ENCODE data around the gene DUSP10. TPM values are rescaled to one million over a fixed set of nuclear protein-coding genes. Genes with fewer than 3 reads are reported as not detected.

DUSP10 gene
- 10 to 100 TPM; 12.3 to 14.6 TPM for total RNA-seq
- polyA plus RNA-seq (ENCODE audit: insufficient read depth, low read depth, low replicate concordance), result 17.4 TPM
- long read RNA-seq, donor 1, partial matches to known transcripts, result 0 of 3 reads
- long read RNA-seq, donor 1, other reads (novel, unspliced or antisense), result 0 of 3 reads
- long read RNA-seq, donor 2, partial matches to known transcripts, result 0 of 3 reads
- long read RNA-seq, donor 2, other reads (novel, unspliced or antisense), result 0 of 3 reads

DNA sequence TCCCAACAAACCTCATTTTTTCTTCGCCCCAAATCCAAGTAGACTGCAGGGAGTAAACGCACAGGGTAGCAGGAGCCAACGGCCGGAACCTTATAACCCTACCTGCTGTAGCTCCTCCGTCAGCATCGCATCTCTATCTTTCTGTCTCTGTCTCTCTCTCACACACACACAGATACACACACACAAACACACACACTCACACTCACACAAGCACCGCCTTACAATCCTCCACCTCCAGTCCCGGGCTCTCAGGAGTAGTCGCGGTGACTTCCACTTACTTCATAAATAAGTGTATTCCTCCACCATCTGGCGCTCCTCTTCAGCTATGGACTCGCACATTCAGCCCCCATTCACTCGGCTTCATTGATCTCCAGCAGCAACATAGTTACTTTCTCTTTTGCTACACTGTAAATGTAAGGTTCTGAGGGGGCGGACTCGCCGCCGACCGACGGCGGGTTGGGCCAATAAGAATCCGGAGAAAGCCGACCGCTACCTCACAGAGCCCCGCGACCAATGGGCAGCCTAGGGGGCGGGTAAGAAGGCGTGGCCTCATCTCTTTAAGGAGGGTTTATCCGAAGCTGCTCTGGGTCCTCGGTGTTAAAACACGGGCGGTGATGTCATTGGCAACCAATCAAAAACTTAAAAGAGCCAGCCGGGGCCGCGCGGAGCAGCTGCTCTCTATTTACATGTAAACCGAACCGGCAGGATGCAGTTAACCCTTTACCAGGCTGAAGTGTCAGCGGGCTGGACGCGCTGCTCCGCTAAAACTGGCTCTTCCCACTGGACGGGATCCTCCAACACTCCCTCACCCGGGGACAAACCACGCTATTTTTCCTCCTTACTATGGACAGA is at the start of gene DUSP10:
Gene DUSP10, minus strand, starts transcription at position 387 of the 852 bp plus-strand sequence. CDS start 2,345 bp downstream, outside the sequence.
- Histone ChIP-seq H3K4me3 (peak within 1 kb of the TSS; percentile 73 to 82), H3K36me3 (ENCODE audit: low read depth, missing control alignments) (no peaks in the 10 kb centered on the region), H3K9me3 (no peaks in the 10 kb centered on the region), H3K4me1 (no peaks in the 10 kb centered on the region), H3K27ac (peak within 1 kb of the TSS; percentile 88 to 98), H3K27me3 (no peaks in the 10 kb centered on the region)
- intact Hi-C loops (cut with DNase I; ENCODE audit: low total_unique reads), result loop anchor here (10.0 kb wide), 1 partner anchor 177 kb away; no protein-coding TSS in a partner anchor
- DNase-seq, result peak; percentile 100
- TF ChIP-seq POLR2A (IDR thresholded peaks at IDR 0.05), result peak; percentile 88
- no peak for TF ChIP-seq CTCF (IDR thresholded peaks at IDR 0.05)
- WGBS, 2 donors, result 0 to 2% methylated on average over 35 to 44 of the region's 44 CpGs

GRCh38 chr1:221788466-221788865 is 46.6 kb upstream of the DUSP10 start:
- no peak for DNase-seq
- H3K9me3 ChIP-seq, result no peaks in the 10 kb centered on the region
- no peak for TF ChIP-seq CTCF (IDR thresholded peaks at IDR 0.05)
- no peak for TF ChIP-seq POLR2A (IDR thresholded peaks at IDR 0.05)
- H3K36me3 ChIP-seq (ENCODE audit: low read depth, missing control alignments), result no peaks in the 10 kb centered on the region
- intact Hi-C loops (cut with DNase I; ENCODE audit: low total_unique reads), result no loop called here
- no peaks in the 10 kb centered on the region for H3K4me1 ChIP-seq
- H3K27me3 ChIP-seq, result no peaks in the 10 kb centered on the region
- H3K4me3 ChIP-seq, result no peak overlapping the region
- H3K27ac ChIP-seq, result no peak overlapping the region
- 69 to 70% methylated on average over 6 of the region's 6 CpGs for WGBS, 2 donors

DNA sequence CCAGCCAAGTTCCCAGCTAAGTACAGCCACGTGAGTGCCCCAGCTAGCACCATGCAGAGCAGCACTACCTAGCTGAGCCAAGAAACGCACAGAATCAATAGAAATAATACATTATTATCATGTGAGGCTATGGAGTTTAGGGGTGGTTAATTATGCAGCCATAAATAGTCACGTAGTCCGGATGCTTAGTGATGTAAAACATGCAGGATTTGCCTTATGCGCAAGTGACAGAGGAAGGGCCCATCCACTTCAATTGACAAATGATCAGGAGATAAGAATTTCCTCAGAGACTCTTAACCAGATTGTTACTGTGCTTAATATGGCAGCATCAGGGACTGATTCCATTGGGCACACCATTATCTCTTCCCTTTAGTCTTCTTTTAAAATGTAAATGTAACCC is 44.8 kb upstream of the DUSP10 start:
- H3K36me3 ChIP-seq (ENCODE audit: low read depth, missing control alignments), result no peaks in the 10 kb centered on the region
- 93 to 98% methylated on average over 5 of the region's 5 CpGs for WGBS, 2 donors

DNA sequence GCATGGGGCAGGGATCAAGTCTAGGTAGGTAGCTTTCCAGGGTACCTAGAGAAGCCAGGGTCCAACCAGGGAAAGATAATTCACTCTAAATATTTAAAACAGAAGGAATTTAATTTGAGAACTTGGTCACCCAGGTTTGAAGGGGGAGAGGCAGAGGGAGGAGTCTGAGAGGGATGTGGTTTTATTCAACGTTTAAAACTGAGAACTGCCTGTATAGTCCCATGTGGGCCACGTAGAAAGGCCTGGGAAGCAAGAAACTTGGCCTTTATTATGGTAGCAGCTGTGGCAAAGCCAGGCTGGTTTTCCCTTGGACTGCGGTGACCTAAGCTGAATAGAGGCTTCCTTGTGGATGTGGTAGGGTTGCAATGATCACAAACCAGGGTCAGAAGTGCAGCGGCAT is 42.0 kb upstream of the DUSP10 start:
- no peaks in the 10 kb centered on the region for H3K4me1 ChIP-seq
- H3K27me3 ChIP-seq, result no peaks in the 10 kb centered on the region
- no peak overlapping the region for H3K27ac ChIP-seq
- H3K4me3 ChIP-seq, result no peak overlapping the region
- no peak for DNase-seq
- no peaks in the 10 kb centered on the region for H3K36me3 ChIP-seq (ENCODE audit: low read depth, missing control alignments)
- no peaks in the 10 kb centered on the region for H3K9me3 ChIP-seq
- intact Hi-C loops (cut with DNase I; ENCODE audit: low total_unique reads), result no loop called here
- 73 to 74% methylated on average over 4 of the region's 4 CpGs for WGBS, 2 donors
- no peak for TF ChIP-seq CTCF (IDR thresholded peaks at IDR 0.05)
- no peak for TF ChIP-seq POLR2A (IDR thresholded peaks at IDR 0.05)

More for the DNA sequence above, 44.8 kb upstream of the DUSP10 start:
- Histone ChIP-seq H3K4me3 (no peak overlapping the region), H3K27me3 (no peaks in the 10 kb centered on the region), H3K4me1 (no peaks in the 10 kb centered on the region), H3K27ac (no peak overlapping the region), H3K9me3 (no peaks in the 10 kb centered on the region)
- TF ChIP-seq POLR2A (IDR thresholded peaks at IDR 0.05), result no peak
- TF ChIP-seq CTCF (IDR thresholded peaks at IDR 0.05), result no peak
- DNase-seq, result no peak
- intact Hi-C loops (cut with DNase I; ENCODE audit: low total_unique reads), result no loop called here
